AG10803 (cell line): Measurements from ENCODE around the gene CD99L2.
A peak's percentile ranks its signal among the peaks of the same experiment; 100 is the strongest.

Source experiments
- DNase-seq: peaks from one replicate; pipeline ENCODE4 v3.0.0; 2010; ENCODE audit warnings: low read depth
- H3K4me3 ChIP-seq: 2 replicates; pipeline ENCODE4 v1.5.1; 2011; ENCODE audit warnings: mild to moderate bottlenecking, low read length, control low read depth
- CTCF ChIP-seq: conservative IDR thresholded peaks from 2 replicates; pipeline ENCODE4 v1.5.1; 2011; ENCODE audit warnings: mild to moderate bottlenecking, low read length, control low read depth, inconsistent platforms

Gene CD99L2

GRCh38 chrX:150935467-150935866 lies 37.0 kb upstream of the CD99L2 start:
- no peak for TF ChIP-seq CTCF
- H3K4me3 ChIP-seq: no peak overlapping the region
- DNase-seq: peak; percentile 88

- no peak overlapping the region for H3K4me3 ChIP-seq
- TF ChIP-seq CTCF: no peak
- DNase-seq: peak; percentile 89
Measured at GRCh38 chrX:150934453-150934852, 36.0 kb upstream of the CD99L2 start.

- no peak overlapping the region for H3K4me3 ChIP-seq
- DNase-seq: peak; percentile 75
- TF ChIP-seq CTCF: no peak
Measured at GRCh38 chrX:150933945-150934350, 35.5 kb upstream of the CD99L2 start.

GRCh38 chrX:150929058-150929457 lies 30.6 kb upstream of the CD99L2 start:
- H3K4me3 ChIP-seq: no peak overlapping the region
- no peak for DNase-seq
- TF ChIP-seq CTCF: no peak

- no peak overlapping the region for H3K4me3 ChIP-seq
- no peak for DNase-seq
- TF ChIP-seq CTCF: no peak
Measured at GRCh38 chrX:150926791-150927190, 28.3 kb upstream of the CD99L2 start.

GRCh38 chrX:150926304-150926703 lies 27.8 kb upstream of the CD99L2 start:
- DNase-seq: no peak
- TF ChIP-seq CTCF: no peak

GRCh38 chrX:150919401-150919800 lies 20.9 kb upstream of the CD99L2 start:
- DNase-seq: no peak
- no peak overlapping the region for H3K4me3 ChIP-seq
- TF ChIP-seq CTCF: no peak

More at GRCh38 chrX:150926304-150926703, 27.8 kb upstream of the CD99L2 start:
- H3K4me3 ChIP-seq: no peak overlapping the region
